RKO (cell line): ENCODE measurements around the gene ZNF668.
"Not testable (repeated sequence)": the region's sequence is repeated elsewhere in the genome, so short reads cannot be mapped to it uniquely, and the experiment has no call there.

Experiments
- DNase-seq: peaks from one replicate; pipeline ENCODE4 v3.0.0-alpha.2; 2016; ENCODE audit warnings: low spot score

Gene ZNF668

GRCh38 chr16:31055613-31056012 is 18.4 kb downstream of the ZNF668 start:
- no peak for DNase-seq

DNA sequence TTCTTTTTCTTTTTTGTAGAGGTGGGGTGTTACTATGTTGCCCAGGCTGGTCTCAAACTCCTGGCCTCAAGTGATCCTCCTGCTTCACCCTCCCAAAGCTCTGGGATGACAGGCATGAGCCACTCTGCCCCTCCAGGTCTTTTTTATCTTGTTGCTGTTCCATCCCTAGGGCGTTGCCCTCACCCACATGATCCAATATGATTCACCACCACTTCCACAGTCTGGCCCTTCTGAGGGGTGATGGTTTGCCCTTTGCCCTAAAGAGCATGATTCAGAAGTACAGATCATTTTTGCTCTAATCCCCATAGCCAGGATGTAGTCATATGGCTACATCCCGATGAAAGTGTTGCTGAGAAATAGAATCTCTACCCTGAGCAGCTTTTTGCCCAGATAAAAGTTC is 21.9 kb downstream of the ZNF668 start:
- peak; percentile 96 for DNase-seq

DNA sequence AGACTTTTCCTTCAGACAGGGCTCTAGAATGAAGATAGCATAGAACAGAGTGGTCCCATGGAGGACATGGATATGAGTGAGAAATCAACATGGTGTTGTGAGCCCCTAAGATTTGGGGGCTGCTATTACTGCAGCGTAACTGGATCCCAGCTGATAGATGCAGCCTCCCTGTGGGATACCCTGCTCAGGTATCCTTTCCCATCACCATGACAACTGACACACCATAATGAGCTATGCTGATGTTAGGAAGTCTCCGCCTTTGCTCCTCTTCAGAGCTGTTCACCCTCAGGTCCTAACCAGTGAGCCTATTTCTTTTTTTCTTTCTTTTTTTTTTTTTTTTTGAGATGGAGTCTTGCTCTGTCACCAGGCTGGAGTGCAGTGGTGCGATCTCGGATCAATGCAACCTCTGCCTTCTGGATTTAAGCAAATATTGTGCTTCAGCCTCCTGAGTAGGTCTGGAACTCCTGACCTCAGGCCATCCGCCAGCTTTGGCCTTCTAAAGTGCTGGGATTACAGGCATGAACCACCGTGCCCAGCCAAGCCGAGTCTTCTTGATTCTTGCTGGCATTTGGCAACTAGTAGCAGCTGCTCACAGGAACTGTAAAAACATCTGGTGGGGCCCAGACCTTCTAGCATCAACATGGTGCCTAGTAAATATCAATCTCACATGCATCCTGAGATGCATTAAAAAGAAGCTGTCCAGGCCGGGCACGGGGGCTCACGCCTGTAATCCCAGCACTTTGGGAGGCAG is 23.6 kb downstream of the ZNF668 start:
- no peak for DNase-seq

DNA sequence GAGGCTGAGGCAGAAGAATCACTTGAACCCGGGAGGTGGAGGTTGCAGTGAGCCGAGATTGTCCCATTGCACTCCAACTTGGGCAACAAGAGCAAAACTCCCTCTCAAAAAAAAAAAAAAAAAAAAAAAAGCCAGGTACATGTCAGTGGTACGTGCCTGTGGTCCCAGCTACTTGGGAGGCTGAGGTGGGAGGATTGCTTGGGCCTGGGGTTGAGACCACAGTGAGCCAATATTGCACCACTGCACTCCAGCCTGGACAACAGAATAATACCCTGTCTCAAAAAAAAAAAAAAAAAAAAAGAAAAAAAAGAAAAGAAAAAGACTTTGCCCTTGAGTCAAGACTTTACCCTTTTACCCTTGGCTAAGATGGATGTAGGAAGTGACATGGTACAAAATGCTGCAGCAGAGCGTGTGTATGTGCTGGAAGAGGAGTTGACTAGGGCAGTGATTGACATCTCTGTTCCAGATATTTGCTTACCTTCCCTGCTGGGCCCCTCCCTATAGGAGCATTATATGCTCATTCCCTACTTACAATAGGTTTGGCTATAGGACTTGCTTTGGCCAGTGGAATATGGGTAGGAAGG is 30.1 kb downstream of the ZNF668 start:
- DNase-seq = no peak

DNA sequence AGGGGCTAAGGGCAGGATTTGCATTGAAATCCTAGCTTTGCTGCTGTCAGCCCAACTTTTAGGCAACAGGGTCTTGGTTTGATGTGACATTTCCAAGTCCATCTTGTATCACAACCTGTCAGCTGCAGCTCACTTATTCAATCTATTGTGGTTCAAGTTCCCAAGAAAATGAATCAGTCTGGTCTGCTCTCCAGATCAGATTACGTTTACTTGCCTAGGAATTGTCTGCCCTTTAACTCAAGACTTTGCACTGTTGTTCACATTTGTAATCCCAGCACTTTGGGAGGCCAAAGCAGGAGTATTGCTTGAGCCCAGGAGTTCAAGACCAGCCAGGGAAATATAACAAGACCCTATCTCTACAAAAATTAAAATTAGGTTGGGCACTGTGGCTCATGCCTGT is 30.7 kb downstream of the ZNF668 start:
- no peak for DNase-seq

GRCh38 chr16:31042866-31043265 is 31.2 kb downstream of the ZNF668 start:
- DNase-seq = no peak

DNA sequence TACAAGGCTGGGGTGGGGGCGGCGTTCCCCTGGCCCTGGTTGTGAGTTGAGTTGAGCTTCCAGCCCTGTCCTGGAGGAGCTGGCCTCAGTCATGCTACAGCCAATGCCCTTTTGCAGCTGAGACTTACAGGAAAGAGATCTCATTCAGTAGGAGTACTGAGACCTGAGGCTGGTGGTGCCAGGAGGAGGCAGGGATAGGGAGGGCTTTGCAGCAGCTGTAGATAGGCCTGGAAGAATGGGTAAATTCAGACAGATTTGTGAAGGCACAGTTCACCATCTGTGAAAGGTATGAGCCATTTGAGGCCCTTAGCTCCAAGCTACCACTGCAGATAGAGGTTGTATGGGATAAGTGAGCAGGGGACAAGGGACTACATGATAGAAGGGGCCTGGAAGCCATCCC is 35.0 kb downstream of the ZNF668 start:
- no peak for DNase-seq

GRCh38 chr16:31036691-31037090 is 37.3 kb downstream of the ZNF668 start:
- DNase-seq = no peak

DNA sequence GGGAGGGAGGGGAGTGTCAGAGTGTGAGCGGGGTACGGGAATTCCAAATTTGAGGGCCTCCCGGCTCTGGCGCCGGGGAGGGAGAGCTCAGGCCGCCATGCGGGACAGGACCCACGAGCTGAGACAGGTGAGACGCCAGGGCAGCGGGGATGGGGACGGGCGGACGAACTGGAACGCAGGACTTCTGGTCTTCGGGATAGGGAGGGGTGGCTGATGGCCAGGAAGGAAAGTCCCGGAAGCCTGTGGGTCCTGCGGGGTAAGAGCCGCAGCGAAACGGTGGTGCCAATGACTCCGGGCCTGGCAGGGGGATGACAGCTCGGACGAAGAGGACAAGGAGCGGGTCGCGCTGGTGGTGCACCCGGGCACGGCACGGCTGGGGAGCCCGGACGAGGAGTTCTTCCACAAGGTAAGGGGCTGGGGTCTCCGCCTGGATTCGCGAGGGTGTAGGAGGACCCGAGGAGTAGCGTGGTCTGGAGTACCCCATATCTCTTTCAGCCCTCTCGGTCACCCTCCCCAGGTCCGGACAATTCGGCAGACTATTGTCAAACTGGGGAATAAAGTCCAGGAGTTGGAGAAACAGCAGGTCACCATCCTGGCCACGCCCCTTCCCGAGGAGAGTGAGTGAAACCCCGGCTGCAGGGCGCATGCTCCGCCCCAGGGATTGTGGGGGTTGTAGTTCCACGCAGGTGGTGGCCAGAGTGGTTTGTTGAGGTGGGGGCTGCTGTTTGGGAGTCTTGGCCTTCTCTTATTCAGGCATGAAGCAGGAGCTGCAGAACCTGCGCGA is 40.1 kb downstream of the ZNF668 start:
- peak; percentile 87 for DNase-seq

GRCh38 chr16:31032736-31033708 is 41.0 kb downstream of the ZNF668 start, which contains the start of gene STX4:
Gene STX4 (plus strand): TSS chr16:31033558. CDS start chr16:31033806, 248 bp downstream.
- DNase-seq = peak; percentile 99

DNA sequence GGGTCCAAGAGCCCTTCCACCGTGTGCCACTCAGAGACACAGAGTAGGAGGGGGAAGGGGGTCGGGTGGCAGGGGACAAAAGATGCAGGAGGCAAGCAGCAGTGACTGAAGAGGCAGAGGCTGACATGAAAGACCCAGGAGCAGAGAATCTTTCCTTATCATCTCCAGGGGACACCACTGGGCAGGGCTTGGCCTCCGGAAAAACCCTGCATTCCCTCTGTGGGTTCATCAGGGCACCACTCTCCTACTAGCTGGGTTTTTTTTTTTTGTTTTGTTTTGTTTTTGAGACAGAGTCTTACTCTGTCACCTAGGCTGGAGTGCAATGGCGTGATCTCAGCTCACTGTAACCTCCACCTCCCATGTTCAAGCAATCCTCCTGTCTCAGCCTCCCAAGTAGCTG is 42.8 kb downstream of the ZNF668 start:
- DNase-seq = no peak

DNA sequence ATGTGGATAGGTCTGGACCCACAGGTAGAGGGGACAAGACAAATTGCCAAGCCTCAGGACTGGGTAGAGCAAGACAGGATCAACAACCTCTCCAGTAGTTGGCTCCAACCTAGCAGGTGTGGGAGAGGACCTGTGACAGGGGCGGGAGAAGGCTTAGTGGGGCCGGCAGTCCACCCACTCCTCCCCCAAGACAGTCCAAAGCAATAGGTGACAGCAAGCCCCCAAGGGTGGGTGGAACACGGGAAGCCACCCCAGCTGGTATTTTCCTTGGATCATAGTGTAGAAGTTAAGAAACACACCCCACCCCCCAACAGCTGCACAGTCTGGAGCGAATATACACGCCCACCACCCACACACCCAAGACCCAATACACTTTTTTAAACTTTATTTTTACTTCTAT is 44.8 kb downstream of the ZNF668 start:
- no peak for DNase-seq

GRCh38 chr16:31025339-31025738 is 48.7 kb downstream of the ZNF668 start:
- no peak for DNase-seq

DNA sequence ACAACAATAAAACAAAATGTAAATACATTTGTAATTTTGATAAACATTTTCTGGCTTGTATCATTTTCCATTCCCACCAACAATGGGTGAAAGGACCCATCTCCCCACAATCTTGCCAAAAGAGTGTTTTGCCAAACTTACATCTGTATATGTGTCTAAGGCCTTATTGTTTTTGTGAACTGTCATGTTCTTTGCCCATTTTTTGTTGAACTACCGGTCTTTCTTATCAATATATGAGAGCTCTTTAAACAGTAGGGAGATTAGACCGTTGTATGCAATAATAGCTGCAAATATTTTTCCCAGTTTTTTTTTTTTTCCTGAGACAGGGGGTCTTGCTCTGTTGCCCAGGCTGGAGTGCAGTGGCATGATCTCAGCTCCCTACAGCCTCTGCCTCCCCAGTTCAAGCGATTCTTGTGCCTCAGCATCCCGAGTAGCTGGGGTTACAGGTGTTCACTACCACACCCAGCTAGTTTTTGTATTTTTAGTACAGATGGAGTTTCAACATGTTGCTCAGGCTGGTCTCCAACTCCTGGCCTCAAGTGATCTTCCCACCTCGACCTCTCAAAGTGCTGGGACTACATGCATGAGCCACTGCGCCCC is 50.3 kb downstream of the ZNF668 start:
- no peak for DNase-seq

- DNase-seq = no peak
These were observed 50.8 kb downstream of the ZNF668 start for GRCh38 chr16:31023252-31023602.

DNA sequence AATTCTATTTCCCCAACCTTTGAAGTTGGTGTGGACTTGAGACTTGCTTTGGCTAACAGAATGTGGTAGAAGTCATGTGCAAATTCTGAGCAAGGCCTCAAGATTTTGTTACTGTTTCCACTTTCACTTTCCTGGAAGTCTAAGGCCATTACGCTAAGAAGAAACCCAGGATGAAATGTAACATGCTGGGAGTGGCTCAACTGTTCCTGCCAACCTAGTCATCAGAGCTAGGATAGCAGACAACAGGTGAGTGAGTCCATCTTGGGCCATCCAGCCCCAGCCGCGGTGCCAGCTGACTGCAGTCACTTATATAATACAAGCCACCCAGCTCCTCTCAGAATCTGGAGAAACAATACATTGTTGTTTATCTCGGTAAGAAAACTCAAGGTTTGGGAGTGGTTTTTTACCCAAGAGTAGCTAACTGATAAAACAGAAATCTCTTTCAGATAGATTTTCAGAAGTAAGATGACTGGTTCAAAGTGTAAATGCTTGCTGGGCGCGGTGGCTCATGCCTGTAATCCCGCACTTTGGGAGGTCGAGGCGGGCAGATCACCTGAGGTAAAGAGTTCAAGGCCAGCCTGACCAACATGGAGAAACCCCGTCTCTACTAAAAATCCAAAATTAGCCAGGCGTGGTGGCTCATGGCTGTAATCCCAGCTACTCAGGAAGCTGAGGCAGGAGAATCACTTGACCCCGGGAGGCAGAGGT is 51.3 kb downstream of the ZNF668 start:
- no peak for DNase-seq

GRCh38 chr16:31020536-31020935 is 53.5 kb downstream of the ZNF668 start:
- DNase-seq = no peak

DNA sequence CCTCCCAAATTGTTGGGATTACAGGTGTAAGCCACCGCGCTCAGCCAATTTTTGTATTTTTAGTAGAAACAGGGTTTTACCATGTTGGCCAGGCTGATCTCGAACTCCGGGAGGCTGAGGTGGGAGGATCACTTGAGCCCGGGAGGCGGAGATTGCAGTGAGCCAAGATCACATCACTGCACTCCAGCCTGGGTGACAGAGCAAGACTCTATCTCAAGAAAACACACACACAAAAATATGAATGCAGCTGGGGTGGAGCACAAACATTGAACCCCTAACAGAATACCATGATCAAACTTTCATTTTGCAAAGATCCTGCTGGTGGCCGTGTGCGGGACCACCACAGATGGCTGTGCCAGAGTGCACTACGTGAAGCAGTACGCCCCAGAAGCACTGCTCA is 56.3 kb downstream of the ZNF668 start:
- not testable (repeated sequence) for DNase-seq

DNA sequence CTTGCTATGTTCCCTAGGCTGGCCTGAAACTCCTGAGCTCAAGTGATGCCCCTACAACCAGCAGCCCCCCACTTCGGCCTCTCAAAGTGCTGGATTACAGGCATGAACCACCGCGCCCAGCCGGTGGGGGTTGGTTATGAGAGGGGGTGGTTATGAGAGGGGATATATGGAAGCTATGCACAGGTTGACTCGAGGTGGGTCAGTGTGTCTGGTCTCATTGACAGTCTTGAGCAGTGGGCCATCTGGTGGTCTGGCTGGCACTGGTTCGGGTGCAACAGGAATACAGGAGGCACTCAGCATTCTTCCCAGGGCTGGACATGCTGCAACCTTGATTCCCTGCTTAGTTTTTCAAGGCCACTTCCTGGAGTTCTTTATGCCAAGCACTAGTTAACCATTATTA is 58.0 kb downstream of the ZNF668 start:
- DNase-seq = no peak

GRCh38 chr16:31013292-31013691 is 60.7 kb downstream of the ZNF668 start:
- DNase-seq = not testable (repeated sequence)

DNA sequence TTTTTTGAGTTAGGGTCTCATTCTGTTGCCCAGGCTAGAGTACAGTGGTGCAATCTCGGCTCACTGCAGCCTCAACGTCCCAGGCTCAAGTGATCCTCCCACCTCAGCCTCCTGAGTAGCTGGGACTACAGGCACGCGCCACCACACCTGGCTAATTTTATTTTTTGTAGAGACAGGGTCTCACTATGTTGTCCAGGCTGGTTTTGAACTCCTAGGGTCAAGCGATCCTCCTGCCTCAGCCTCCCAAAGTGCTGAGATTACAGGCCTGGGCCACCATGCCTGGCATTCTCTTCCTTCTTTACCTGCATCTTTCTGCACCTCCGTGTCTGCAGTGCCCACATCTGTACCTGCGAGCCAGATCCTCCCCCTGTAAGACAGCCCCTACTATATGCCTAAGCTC is 62.2 kb downstream of the ZNF668 start:
- DNase-seq = not testable (repeated sequence)
